IPS DF 6.9 (cell line): ENCODE results near the gene PDK2.

ENCODE experiments used
- DNase-seq: peaks from one replicate; pipeline ENCODE4 v3.0.0-alpha.2; 2013; ENCODE audit warnings: low read depth, low spot score
- H3K27ac ChIP-seq: one replicate; pipeline ENCODE4 v1.5.1; 2013; ENCODE audit warnings: low read length, control low read depth
- H3K27me3 ChIP-seq: 2 replicates; pipeline ENCODE4 v1.6.1; 2013; ENCODE audit warnings: mild to moderate bottlenecking, low read length; ENCODE audit not compliant: control insufficient read depth, insufficient read depth
- H3K36me3 ChIP-seq: 2 replicates; pipeline ENCODE4 v1.6.1; 2013; ENCODE audit warnings: low read length; ENCODE audit not compliant: control insufficient read depth, insufficient read depth
- H3K4me1 ChIP-seq: 2 replicates; pipeline ENCODE4 v1.6.1; 2013; ENCODE audit warnings: low read length; ENCODE audit not compliant: control insufficient read depth, insufficient read depth
- H3K4me3 ChIP-seq: 2 replicates; pipeline ENCODE4 v1.5.1; 2013; ENCODE audit warnings: mild to moderate bottlenecking, low read length
- H3K9me3 ChIP-seq: 2 replicates; pipeline ENCODE4 v1.6.1; 2013; ENCODE audit warnings: low read length, inconsistent platforms; ENCODE audit not compliant: control insufficient read depth, insufficient read depth
- WGBS: extraction: QIAGEN DNeasy Blood & Tissue Kit; methylation state at CpG from one replicate; pipeline ENCODE4 v1.1.7; 2013; ENCODE audit warnings: mixed read lengths, missing lambda C conversion rate; ENCODE audit not compliant: insufficient read length, insufficient coverage; 5-methylcytosine and 5-hydroxymethylcytosine counted together

PDK2 gene

DNA sequence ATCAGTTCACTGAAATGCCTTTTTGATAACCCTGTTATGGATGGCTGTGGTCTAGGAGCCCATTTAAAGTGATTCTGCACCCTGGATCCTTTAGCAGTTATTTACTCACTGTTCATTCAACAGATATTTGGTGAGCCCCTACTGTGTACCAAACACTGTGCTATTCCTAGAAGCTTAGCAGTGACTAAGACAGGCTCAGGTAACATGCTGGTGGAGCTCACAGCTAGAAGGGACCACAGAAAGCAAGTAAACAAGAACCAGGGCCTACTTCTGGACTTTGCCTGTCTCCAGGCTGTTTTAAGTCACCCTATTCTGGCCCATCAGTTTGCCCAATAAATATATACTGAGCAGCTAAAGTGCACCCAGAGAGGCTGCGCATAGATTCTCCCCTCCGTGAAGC lies 28.2 kb upstream of the PDK2 start:
- WGBS, result no CpG with 5 or more reads among the region's 2 CpGs
- Histone ChIP-seq H3K4me3 (no peak overlapping the region), H3K36me3 (no peaks in the 10 kb centered on the region), H3K4me1 (no peaks in the 10 kb centered on the region), H3K27ac (no peak overlapping the region), H3K9me3 (no peaks in the 10 kb centered on the region), H3K27me3 (no peaks in the 10 kb centered on the region)
- DNase-seq, result no peak

DNA sequence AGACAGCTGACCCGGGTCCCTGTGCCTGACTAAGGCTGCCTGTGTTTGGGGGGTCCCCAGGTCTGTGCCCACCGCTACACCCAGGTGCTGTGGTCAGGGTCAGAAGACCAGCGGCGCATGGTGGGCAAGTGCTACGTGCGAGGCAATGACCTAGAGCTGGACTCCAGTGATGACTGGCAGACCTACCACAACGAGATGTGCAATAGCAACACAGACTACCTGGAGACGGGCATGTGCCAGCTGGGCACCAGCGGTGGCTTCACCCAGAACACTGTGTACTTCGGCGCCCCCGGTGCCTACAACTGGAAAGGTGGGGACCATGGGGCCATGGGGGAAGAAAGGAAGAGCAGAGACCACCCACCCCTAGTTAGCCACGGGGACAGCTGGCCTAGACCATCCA lies 27.2 kb upstream of the PDK2 start:
- DNase-seq, result no peak
- WGBS, result no CpG with 5 or more reads among the region's 13 CpGs
- no peak overlapping the region for H3K27ac ChIP-seq

DNA sequence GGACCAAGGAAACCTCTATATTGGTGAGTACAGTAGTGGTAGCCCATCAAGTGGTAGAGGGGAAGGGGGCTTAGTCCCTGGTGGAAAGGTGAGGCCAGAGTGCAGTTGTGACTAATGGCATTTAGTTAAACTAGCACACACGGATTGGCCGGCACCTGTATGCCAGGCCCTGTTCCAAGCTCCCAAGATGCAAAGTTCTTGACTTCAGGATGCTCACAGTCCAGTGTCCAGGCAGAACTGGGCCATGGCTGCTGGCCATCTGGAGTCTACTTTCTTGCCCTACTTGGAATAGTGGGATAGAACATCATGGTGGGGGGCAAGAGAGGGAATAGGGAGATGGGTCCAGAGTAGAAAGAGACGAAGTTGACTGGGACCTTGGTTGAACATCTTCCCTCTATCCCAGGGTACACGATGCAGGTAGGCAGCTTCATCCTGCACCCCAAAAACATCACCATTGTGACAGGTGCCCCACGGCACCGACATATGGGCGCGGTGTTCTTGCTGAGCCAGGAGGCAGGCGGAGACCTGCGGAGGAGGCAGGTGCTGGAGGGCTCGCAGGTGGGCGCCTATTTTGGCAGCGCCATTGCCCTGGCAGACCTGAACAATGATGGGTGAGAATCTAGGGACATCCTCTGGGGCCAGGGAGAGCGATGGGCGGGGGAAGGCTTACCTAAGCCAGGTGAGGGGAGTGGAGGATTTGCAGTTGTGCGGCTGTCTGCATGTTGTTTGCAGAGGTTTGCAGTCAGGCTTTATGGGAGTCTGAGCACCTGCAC lies 24.1 kb upstream of the PDK2 start:
- no peak overlapping the region for H3K4me3 ChIP-seq
- no peaks in the 10 kb centered on the region for H3K9me3 ChIP-seq
- no peak overlapping the region for H3K27ac ChIP-seq
- H3K27me3 ChIP-seq, result no peaks in the 10 kb centered on the region
- no CpG with 5 or more reads among the region's 16 CpGs for WGBS
- DNase-seq, result no peak
- H3K4me1 ChIP-seq, result no peaks in the 10 kb centered on the region
- H3K36me3 ChIP-seq, result no peaks in the 10 kb centered on the region

More for the DNA sequence above, 27.2 kb upstream of the PDK2 start:
- Histone ChIP-seq H3K36me3 (no peaks in the 10 kb centered on the region), H3K9me3 (no peaks in the 10 kb centered on the region), H3K4me1 (no peaks in the 10 kb centered on the region), H3K4me3 (no peak overlapping the region), H3K27me3 (no peaks in the 10 kb centered on the region)

DNA sequence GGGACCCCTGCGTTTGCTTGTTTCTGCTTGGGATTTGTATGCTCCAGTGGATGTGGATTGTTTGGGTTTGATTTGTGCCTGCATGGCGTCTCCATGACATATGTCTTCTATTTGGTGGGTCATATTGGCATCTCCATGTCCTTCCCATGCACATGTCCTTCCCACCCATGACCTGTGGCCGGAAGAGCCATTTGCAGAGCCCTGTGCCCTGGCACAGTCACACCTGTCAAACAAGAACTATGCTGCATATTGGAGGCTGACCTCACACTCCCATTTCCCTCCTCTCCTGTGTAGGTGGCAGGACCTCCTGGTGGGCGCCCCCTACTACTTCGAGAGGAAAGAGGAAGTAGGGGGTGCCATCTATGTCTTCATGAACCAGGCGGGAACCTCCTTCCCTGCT lies 23.5 kb upstream of the PDK2 start:
- Histone ChIP-seq H3K9me3 (no peaks in the 10 kb centered on the region), H3K4me1 (no peaks in the 10 kb centered on the region), H3K27ac (no peak overlapping the region), H3K27me3 (no peaks in the 10 kb centered on the region), H3K4me3 (no peak overlapping the region), H3K36me3 (no peaks in the 10 kb centered on the region)
- no peak for DNase-seq
- WGBS, result no CpG with 5 or more reads among the region's 6 CpGs

DNA sequence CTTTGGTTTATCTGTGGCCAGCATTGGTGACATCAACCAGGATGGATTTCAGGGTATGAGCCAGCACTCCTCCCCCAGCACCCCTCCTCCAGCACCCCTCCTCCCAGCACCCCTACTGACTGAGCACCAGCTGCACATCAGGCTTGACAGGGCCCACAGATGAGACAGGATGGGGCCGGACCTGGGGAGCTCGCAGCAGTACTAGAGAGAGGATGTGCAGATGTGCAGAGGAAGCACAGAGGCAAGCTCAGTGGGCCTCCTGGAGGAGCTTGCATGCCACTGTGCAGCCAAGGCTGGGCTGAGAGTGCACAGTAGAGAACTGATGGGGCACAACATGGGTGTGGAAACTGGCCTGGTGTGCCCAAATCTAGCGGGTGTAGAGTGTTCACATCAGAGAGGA lies 23.0 kb upstream of the PDK2 start:
- H3K4me1 ChIP-seq, result no peaks in the 10 kb centered on the region
- DNase-seq, result no peak

DNA sequence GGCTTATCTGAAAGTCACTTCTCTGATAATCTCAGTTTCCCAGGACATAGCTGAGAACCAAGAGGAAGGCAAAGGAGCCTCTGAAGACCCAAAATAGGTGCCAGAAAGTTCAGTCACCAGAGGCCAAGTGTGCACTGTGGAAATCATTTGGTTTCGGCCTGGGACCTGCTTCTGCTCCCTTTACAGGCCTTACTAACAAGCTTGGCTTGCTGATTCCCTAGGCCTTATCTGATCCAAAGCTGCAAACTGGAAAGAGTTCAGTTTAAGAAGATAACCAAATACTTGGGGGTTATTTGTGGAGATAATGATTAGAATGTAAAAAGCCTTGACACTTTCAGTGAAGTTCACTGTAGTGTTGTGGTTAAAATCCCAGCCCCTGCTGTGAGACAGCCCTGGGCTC lies 22.2 kb upstream of the PDK2 start:
- no peaks in the 10 kb centered on the region for H3K27me3 ChIP-seq
- H3K9me3 ChIP-seq, result no peaks in the 10 kb centered on the region
- H3K4me3 ChIP-seq, result no peak overlapping the region
- no peaks in the 10 kb centered on the region for H3K4me1 ChIP-seq
- no peak overlapping the region for H3K27ac ChIP-seq
- H3K36me3 ChIP-seq, result 0 out of 2 replicates have a peak, but pooled peaks cover 1% of the 10 kb centered on the region
- DNase-seq, result no peak
- no CpG with 5 or more reads among the region's 1 CpG for WGBS

More for the DNA sequence above, 23.0 kb upstream of the PDK2 start:
- H3K27ac ChIP-seq, result no peak overlapping the region
- no peaks in the 10 kb centered on the region for H3K27me3 ChIP-seq
- H3K9me3 ChIP-seq, result no peaks in the 10 kb centered on the region
- no peaks in the 10 kb centered on the region for H3K36me3 ChIP-seq
- no CpG with 5 or more reads among the region's 3 CpGs for WGBS
- H3K4me3 ChIP-seq, result no peak overlapping the region

DNA sequence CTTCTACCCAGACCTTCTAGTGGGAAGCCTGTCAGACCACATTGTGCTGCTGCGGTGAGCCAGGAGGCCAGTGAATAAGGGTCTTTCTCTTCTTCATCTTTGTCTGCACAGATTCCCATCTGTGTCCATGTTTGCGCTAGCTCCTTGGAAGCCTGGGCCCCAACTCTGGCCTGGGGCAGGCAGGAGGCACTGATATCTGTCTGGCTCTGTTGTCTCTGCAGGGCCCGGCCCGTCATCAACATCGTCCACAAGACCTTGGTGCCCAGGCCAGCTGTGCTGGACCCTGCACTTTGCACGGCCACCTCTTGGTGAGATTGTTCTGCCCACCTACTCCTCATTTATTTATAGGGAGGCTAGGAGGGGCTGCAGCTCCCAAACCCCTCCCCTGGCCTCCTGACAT lies 20.9 kb upstream of the PDK2 start:
- H3K36me3 ChIP-seq, result 0 out of 2 replicates have a peak, but pooled peaks cover 3% of the 10 kb centered on the region
- no CpG with 5 or more reads among the region's 6 CpGs for WGBS

DNA sequence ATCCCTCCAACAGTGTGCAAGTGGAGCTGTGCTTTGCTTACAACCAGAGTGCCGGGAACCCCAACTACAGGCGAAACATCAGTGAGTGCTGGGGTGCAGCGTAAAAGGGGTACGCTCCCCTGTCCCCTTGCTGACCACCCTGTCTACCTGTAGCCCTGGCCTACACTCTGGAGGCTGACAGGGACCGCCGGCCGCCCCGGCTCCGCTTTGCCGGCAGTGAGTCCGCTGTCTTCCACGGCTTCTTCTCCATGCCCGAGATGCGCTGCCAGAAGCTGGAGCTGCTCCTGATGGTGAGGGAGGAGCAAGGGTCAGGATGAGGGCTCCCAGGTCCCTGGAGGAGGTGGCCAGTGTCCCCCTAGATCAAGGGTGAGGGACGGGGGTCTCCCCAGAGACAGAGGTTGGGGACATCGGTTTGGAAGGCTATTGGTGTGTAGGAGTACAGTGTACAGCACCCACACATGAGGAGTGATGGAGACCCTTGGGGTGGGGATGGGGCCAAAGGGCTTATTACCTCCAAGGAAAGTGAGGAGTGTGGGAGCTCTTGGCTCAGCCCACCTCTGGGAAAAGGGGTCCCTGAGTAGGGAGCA lies 19.6 kb upstream of the PDK2 start:
- Histone ChIP-seq H3K36me3 (0 out of 2 replicates have a peak, but pooled peaks cover 3% of the 10 kb centered on the region), H3K27me3 (no peaks in the 10 kb centered on the region), H3K4me3 (no peak overlapping the region), H3K9me3 (no peaks in the 10 kb centered on the region), H3K4me1 (no peaks in the 10 kb centered on the region), H3K27ac (no peak overlapping the region)
- DNase-seq, result no peak
- WGBS, result no CpG with 5 or more reads among the region's 16 CpGs

More for the DNA sequence above, 20.9 kb upstream of the PDK2 start:
- Histone ChIP-seq H3K27me3 (no peaks in the 10 kb centered on the region), H3K27ac (no peak overlapping the region), H3K4me1 (no peaks in the 10 kb centered on the region), H3K9me3 (no peaks in the 10 kb centered on the region), H3K4me3 (no peak overlapping the region)
- no peak for DNase-seq

DNA sequence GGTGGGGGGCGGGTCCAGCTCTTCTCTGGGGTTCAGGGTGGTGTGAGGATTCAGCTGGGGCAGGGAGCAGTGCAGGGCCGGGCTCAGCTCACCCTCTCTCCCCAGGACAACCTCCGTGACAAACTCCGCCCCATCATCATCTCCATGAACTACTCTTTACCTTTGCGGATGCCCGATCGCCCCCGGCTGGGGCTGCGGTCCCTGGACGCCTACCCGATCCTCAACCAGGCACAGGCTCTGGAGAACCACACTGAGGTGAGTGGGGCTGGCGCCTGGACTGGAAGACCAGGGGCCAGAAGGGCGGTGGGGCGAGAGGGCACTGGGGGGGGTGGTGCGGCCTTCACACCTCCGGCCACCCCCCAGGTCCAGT lies 18.9 kb upstream of the PDK2 start:
- Histone ChIP-seq H3K27me3 (no peaks in the 10 kb centered on the region), H3K27ac (no peak overlapping the region), H3K4me1 (no peaks in the 10 kb centered on the region), H3K4me3 (no peak overlapping the region), H3K9me3 (no peaks in the 10 kb centered on the region), H3K36me3 (0 out of 2 replicates have a peak, but pooled peaks cover 3% of the 10 kb centered on the region)
- WGBS, result no CpG with 5 or more reads among the region's 16 CpGs
- DNase-seq, result no peak

DNA sequence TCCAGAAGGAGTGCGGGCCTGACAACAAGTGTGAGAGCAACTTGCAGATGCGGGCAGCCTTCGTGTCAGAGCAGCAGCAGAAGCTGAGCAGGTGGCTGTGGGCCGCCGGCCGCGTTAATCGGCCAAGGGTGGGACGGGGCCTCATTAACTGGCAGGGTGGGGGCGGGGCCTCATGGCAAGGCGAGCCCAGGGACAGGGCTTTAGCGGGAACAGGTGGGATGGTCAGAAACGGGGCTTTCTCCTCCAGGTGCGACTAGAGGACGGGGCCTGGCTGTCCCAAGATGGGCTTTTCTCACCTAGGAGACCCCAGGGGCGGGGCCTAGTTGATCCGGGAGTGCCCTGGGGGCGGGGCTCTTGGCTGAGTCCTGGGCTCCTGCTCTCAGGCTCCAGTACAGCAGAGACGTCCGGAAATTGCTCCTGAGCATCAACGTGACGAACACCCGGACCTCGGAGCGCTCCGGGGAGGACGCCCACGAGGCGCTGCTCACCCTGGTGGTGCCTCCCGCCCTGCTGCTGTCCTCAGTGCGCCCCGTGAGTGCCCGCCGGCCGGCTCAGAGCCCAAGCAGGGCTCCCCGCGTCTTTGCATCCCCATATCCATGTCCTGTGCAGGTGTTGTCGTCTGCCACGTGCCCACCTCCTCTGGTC lies 18.4 kb upstream of the PDK2 start:
- Histone ChIP-seq H3K27ac (no peak overlapping the region), H3K4me1 (no peaks in the 10 kb centered on the region), H3K27me3 (no peaks in the 10 kb centered on the region), H3K4me3 (no peak overlapping the region), H3K9me3 (no peaks in the 10 kb centered on the region), H3K36me3 (0 out of 2 replicates have a peak, but pooled peaks cover 3% of the 10 kb centered on the region)
- no peak for DNase-seq
- WGBS, result no CpG with 5 or more reads among the region's 39 CpGs
